Coronary artery (tissue), 2 donors: Measurements from ENCODE around the gene SDR42E2.
"Not testable (repeated sequence)": the region's sequence is repeated elsewhere in the genome, so short reads cannot be mapped to it uniquely, and the experiment has no call there.

Experiments
- DNase-seq: peaks from one replicate; pipeline ENCODE4 v3.0.0-alpha.2; 2017; ENCODE audit warnings: low spot score
- H3K27ac ChIP-seq, 2 donors: fragments of 200-600 bp; sonication (generic); one replicate each; pipeline ENCODE4 v1.5.1; 2016 to 2019
- H3K4me3 ChIP-seq: fragments of 200-600 bp; sonication (generic); 2 replicates; pipeline ENCODE4 v1.5.1; 2016; ENCODE audit warnings: mild to moderate bottlenecking, moderate library complexity
- TF ChIP-seq, protein P1 (sequence below): fragments of 200-600 bp; sonication (generic); IDR thresholded peaks from one replicate; pipeline ENCODE4 v1.5.1; 2019; ENCODE audit warnings: antibody characterized with exemption

Gene SDR42E2

DNA sequence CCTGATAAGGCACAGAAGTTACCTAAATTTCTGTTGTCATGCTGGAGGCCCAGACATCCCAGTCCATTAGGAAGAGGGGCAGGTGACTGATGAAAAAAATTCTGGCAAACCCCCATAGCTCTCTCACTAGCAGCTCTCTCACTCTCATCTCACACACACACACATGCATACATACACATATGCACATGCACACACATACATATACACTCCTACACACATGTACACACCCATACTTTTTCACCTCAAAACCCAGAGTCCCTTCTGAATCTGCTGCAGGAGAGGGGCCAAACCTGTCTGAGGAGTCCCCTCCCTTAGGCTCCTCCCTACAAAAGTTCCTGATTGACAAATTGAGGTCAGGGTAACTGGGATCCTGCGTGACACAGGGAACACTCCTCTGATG is 22.6 kb upstream of the SDR42E2 start:
- TF ChIP-seq, protein P1, sequence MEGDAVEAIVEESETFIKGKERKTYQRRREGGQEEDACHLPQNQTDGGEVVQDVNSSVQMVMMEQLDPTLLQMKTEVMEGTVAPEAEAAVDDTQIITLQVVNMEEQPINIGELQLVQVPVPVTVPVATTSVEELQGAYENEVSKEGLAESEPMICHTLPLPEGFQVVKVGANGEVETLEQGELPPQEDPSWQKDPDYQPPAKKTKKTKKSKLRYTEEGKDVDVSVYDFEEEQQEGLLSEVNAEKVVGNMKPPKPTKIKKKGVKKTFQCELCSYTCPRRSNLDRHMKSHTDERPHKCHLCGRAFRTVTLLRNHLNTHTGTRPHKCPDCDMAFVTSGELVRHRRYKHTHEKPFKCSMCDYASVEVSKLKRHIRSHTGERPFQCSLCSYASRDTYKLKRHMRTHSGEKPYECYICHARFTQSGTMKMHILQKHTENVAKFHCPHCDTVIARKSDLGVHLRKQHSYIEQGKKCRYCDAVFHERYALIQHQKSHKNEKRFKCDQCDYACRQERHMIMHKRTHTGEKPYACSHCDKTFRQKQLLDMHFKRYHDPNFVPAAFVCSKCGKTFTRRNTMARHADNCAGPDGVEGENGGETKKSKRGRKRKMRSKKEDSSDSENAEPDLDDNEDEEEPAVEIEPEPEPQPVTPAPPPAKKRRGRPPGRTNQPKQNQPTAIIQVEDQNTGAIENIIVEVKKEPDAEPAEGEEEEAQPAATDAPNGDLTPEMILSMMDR = no peak
- no peak overlapping the region for H3K27ac ChIP-seq
- H3K4me3 ChIP-seq = no peak overlapping the region
- no peak for DNase-seq

DNA sequence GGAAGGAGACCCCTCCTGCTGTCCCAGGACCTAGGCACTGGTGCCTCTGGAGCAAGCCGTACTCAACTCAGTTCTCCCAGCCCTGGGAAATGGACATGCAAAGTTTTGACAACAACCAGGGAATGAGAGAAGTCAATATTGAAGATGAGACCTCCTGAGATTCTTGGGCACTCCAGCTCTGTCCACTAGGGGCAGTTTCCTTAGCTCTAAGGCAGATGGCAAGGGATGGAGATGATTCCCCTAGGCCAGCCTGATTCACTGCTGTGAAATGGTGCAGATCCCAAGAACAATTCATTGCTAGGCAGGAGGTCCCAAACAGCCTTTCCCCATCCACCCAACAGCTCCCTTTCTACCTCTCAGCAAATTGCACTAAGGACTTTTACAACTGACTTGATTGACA is 20.5 kb upstream of the SDR42E2 start:
- Histone ChIP-seq H3K4me3 (no peak overlapping the region), H3K27ac (no peak overlapping the region)
- TF ChIP-seq, protein P1 = no peak
- DNase-seq = no peak

DNA sequence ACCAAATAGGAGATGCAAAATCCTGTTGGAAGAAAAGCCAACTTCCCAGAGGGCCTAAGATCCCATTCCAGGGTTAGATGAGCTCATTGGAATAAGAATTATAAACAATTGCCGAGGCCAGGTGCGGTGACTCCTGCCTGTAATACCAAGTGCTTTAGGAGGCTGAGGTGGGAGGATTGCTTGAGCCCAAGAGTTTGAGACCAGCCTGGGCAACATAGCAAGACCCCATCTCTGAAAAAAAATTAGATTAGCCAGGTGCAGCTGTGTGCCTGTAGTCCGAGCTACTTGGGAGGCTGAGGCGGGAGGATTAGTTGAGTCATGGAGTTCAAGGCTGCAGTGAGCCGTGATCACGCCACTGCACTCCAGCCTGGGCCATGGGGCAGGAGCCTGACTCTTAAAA is 17.8 kb upstream of the SDR42E2 start:
- no peak for DNase-seq
- Histone ChIP-seq H3K4me3 (no peak overlapping the region), H3K27ac (no peak overlapping the region)
- TF ChIP-seq, protein P1 = no peak

DNA sequence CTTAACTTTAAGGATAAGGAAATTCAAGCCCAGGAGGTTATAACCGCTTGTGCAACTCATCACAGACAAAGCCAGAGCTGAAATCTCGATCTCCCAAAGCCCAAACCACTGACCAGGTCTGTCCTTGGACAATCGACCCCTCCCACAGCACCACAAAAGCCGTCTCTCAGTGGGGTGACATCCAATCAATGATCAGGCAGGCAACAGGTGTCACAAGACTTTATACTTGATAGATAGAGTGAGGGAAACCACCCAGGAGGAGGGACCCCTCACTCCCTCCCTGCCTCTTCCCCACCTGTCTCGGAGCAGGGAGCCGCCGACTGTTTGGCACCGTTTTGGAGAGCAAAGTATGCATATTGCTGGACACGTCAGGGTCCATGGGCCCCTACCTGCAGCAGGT is 14.5 kb upstream of the SDR42E2 start:
- H3K27ac ChIP-seq = no peak overlapping the region
- TF ChIP-seq, protein P1 = no peak
- H3K4me3 ChIP-seq = no peak overlapping the region
- DNase-seq = no peak

DNA sequence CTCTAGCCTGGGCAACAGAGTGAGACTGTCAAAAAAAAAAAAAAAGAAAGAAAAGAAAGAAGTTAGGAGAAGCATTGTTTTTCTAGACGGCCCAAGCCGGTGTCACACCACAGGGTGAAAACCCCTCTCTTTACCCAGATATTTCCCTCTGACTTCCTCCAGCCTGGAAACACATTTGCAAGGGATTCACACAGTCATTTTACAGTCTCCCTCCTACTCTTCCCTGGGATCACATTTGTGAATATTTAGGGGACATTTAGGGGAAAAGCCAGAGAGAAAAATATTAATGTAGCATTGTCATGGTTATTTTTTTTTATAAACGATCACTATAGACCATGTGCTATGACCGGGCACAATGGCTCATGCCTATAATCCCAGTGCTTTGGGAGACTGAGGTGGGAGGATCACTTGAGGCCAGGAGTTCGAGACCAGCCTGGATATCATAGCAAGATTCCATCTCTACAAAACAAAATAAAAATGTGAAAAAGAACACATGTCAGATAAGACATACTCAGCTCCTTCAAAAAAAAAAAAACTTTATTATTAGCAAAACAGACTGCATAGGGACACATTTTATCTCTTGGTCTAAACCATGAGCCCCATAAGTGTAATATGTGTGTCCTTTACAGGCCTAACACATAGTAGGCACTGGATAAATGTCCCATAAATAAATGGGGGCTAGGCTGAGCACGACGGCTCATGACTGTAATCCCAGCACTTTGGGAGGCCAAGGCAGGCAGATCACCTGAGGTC is 10.9 kb upstream of the SDR42E2 start:
- DNase-seq = no peak
- Histone ChIP-seq H3K4me3 (no peak overlapping the region), H3K27ac (no peak overlapping the region)
- TF ChIP-seq, protein P1 = no peak

DNA sequence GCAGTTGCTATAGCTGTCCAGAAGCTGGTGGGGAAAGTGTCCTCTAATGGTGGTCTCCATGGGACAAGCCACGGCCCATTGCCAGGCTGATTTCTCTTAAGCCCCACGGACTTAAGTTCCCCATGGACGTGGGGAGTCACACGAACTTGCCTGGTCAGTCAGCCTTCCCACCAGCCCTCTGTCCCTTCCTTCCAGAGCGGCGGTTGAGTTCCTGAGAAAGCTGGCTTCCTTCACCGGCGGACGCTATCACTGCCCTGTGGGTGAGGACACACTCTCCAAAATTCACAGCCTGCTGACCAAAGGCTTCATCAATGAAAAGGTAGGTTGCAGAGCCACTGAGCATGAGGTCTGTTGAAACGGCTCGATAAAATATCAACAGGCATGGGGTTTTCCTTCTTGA is 10.0 kb upstream of the SDR42E2 start:
- DNase-seq = no peak
- TF ChIP-seq, protein P1 = no peak
- no peak overlapping the region for H3K27ac ChIP-seq
- H3K4me3 ChIP-seq = no peak overlapping the region

DNA sequence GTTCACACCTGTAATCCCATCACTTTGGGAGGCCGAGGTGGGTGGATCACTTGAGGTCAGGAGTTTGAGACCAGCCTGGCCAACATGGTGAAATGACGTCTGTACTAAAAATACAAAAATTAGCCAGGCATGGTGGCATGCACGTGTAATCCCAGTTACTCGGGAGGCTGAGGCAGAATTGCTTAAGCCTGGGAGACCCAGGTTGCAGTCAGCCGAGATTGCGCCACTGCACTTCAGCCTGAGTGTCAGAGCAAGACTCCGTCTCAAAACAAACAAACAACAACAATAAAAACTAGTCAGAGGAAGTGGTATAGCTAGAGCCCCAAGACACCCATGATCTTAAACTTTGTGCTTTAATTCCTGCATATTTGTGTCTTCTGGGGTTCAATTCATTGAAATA is 9.2 kb upstream of the SDR42E2 start:
- DNase-seq, H3K27ac ChIP-seq, H3K4me3 ChIP-seq: not testable (repeated sequence)
